GM12801 (cell line): ENCODE data around the gene IRX2.

Experiments
- TF ChIP-seq, protein P1 (sequence below): IDR thresholded peaks from one replicate; pipeline ENCODE4 v1.5.1; 2011; ENCODE audit warnings: control low read depth; ENCODE audit not compliant: insufficient read length; ENCODE audit errors: extremely low read depth

The IRX2 gene

DNA sequence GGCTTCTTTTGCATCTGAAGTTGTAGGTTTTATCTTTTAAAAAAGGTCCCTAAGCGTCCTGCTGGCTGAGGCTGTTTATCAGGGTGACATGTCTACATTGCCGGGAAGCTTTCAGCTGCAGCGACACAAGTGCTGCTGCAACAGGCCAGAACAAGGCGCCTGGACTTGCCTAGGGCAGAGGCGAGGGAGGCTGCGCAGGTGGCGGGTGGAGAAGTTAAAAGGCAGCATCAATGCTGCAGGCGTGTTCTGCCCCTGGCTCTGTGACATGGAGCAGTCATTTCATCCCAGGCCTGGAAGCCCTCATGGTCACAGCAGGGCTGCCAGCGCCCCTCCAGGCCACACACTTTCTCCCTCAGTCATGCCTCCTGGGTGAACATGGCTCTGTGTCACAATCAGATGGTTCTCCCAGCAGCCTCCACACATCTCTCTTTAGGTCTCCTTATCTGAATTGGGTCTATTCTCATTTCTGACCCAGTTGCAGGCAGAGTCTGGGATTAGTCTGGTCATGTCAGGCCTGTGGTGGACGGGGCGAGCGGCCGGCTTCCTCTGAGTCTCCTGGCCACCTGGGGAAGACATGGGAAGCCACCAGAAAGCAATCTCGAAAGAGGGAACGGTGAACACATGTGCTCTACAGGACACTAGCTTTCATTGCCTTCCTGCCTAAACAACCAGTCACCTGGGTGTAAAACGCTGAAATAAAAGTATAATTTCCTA lies 41.3 kb downstream of the IRX2 start:
- TF ChIP-seq, protein P1, sequence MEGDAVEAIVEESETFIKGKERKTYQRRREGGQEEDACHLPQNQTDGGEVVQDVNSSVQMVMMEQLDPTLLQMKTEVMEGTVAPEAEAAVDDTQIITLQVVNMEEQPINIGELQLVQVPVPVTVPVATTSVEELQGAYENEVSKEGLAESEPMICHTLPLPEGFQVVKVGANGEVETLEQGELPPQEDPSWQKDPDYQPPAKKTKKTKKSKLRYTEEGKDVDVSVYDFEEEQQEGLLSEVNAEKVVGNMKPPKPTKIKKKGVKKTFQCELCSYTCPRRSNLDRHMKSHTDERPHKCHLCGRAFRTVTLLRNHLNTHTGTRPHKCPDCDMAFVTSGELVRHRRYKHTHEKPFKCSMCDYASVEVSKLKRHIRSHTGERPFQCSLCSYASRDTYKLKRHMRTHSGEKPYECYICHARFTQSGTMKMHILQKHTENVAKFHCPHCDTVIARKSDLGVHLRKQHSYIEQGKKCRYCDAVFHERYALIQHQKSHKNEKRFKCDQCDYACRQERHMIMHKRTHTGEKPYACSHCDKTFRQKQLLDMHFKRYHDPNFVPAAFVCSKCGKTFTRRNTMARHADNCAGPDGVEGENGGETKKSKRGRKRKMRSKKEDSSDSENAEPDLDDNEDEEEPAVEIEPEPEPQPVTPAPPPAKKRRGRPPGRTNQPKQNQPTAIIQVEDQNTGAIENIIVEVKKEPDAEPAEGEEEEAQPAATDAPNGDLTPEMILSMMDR: no peak

DNA sequence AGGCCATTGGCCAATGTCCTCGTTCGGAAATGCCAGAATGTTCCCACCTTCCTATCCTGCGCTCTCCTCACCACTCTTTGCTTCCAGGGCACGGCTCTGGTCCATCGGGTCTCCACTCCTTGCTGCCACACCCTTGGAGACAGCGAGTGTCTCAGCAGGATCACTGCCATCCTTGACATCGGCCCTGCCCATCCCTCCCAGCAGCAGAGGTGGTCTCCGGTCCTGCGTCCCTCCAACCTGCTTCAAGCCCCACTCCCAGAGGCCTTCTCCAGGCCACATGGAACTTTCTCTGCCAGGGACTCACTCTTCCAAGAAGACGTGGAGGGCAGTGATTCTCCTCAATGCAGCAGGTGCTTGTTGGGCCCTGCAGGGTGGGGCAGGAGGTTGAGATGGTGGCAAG lies 42.7 kb downstream of the IRX2 start:
- TF ChIP-seq, protein P1: no peak

DNA sequence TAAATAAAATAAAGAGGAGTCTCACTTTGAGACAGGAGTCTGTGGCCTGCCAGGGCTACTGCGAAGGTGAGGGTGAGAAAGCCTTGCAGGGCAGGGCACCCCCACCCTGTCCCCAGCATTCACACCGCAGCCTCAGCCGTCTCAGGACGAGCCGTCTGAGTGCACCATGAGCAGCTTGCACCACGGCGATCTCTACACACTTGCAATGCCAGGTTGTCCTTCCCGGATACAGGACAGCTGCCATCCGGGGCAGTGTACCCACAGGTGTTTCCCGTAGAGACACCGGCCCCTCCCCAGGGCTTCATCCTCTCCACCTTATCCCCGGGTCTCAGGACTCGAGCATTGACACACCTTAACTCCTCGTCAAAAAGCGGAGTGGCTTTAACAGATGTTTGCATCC lies 43.3 kb downstream of the IRX2 start:
- TF ChIP-seq, protein P1: no peak

DNA sequence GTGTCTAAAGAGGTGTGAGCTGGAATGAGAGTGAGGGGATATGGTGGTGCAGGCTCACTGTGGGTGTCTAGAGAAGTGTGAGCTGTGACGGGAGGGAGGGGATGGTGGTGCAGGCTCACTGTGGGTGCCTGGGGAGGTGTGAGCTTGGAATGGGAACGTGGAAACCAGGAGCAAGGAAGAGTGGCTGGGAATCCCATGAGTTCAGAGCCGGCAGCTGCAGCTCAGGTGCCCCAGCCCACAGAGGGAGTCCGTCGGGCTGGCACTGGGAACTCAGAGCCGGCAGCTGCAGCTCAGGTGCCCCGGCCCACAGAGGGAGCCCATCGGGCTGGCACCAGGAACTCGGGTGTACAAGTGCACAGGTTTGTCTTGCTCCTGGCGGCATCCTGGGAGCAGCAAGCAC lies 45.6 kb downstream of the IRX2 start:
- TF ChIP-seq, protein P1: no peak

DNA sequence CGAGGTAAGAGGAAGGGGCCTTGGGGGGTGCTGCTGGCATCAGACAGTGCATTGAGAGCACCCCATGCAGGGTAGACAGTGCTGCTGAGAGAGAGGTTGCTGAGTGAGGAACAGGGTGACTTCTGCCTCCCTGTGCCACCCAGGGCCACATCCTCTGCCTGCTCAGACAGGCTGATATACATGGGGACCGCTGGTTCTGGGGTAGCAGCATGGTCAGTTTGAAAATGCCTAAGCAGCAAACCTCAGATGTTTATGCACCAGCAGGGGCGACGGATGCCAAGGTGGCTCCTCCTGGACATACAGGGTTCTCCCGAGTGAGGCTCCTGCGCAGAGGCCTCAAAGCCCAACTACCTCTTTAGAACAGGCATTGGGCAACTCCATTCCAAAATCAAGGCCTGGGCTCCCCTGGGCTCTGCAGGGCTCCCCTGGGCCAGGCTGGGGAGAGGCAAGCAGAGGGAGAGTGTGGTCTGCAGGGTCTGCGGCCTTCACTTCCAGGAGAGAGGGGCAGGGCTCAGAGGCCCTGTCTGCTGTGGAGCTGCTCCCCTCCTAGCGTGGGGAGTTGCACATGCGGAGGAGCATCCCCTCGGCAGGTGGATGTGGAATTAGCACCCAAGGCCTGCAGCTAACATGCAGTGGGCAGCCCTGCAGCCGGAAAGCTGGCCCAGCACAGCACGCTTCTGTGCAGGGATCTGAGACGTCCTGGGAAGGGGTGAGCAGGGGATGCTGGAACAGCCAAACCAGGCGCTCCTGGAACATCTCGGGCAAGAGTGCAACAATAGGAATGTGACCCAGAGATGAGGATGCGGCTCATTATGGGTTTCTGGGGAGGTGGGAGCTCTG lies 46.5 kb downstream of the IRX2 start:
- TF ChIP-seq, protein P1: no peak

DNA sequence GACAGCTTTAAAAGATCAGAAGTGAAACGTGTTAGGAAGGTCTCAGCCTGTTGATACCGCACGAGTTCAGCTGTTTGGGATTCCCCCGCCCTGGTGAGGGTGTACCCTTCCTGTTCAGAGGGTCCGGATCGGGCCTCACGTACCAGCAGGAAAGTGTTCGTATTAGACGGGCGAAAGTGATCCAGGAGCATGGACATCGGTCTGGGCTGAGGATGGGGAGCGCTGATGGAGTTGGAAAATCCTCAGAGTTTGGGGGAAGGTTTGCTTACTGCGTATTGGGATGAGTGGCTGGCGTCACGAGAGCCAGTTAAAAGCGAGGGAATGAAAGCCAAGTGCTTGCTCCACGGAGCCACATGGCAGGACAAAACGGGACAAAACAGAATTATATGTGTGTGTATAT lies 47.4 kb downstream of the IRX2 start:
- TF ChIP-seq, protein P1: no peak

DNA sequence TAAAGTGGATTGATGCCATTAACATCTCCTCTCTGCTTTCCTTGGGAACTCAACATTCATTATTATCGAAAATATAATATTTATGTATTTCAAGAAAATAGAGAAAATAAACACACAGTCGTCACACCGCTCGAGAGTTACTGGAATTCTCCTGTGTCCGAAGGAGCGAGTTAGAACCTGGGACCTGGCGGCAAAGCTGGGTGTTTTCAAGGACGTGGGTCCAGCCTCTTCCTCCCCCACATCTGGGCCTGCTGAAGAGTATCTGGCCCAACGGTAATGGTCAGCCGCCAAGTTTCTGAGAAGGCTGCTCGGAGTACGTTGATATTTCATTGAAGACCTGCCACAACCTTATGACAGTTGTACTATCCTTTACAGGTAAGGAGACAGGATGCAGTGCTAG lies 47.9 kb downstream of the IRX2 start:
- TF ChIP-seq, protein P1: no peak
